ENCODE measurements around the gene ADA.

DNA sequence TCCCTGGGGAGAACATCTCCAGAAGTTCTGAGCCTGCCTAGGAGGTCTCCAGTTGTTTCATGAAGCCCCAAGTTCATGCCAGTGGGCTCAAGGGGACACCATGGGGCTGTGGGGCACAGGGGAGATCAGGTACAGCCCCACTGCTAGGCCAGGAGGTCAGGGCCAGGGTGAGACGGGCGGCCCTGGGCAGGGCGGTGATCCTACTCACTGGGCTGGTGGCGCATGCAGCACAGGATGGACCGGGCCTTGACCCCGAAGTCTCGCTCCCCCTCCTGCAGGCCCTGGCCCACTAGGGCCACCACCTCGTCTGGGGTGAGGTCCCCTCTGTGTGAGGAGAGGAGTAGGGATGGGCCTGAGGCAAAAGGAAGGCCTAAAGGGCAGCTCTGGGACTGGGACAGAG is 26.1 kb downstream of the ADA start:
- no peak for TF ChIP-seq SPI1 (IDR thresholded peaks at IDR 0.05; ENCODE audit: borderline replicate concordance, low read depth)
- TF ChIP-seq, protein P1, sequence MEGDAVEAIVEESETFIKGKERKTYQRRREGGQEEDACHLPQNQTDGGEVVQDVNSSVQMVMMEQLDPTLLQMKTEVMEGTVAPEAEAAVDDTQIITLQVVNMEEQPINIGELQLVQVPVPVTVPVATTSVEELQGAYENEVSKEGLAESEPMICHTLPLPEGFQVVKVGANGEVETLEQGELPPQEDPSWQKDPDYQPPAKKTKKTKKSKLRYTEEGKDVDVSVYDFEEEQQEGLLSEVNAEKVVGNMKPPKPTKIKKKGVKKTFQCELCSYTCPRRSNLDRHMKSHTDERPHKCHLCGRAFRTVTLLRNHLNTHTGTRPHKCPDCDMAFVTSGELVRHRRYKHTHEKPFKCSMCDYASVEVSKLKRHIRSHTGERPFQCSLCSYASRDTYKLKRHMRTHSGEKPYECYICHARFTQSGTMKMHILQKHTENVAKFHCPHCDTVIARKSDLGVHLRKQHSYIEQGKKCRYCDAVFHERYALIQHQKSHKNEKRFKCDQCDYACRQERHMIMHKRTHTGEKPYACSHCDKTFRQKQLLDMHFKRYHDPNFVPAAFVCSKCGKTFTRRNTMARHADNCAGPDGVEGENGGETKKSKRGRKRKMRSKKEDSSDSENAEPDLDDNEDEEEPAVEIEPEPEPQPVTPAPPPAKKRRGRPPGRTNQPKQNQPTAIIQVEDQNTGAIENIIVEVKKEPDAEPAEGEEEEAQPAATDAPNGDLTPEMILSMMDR (IDR thresholded peaks at IDR 0.05; ENCODE audit: insufficient read depth, low read length) = no peak
- TF ChIP-seq GABPA (IDR thresholded peaks at IDR 0.05; ENCODE audit: low read depth) = no peak
- TF ChIP-seq POLR2AphosphoS5 (IDR thresholded peaks at IDR 0.05; ENCODE audit: low read depth) = no peak
- TF ChIP-seq, protein P2, sequence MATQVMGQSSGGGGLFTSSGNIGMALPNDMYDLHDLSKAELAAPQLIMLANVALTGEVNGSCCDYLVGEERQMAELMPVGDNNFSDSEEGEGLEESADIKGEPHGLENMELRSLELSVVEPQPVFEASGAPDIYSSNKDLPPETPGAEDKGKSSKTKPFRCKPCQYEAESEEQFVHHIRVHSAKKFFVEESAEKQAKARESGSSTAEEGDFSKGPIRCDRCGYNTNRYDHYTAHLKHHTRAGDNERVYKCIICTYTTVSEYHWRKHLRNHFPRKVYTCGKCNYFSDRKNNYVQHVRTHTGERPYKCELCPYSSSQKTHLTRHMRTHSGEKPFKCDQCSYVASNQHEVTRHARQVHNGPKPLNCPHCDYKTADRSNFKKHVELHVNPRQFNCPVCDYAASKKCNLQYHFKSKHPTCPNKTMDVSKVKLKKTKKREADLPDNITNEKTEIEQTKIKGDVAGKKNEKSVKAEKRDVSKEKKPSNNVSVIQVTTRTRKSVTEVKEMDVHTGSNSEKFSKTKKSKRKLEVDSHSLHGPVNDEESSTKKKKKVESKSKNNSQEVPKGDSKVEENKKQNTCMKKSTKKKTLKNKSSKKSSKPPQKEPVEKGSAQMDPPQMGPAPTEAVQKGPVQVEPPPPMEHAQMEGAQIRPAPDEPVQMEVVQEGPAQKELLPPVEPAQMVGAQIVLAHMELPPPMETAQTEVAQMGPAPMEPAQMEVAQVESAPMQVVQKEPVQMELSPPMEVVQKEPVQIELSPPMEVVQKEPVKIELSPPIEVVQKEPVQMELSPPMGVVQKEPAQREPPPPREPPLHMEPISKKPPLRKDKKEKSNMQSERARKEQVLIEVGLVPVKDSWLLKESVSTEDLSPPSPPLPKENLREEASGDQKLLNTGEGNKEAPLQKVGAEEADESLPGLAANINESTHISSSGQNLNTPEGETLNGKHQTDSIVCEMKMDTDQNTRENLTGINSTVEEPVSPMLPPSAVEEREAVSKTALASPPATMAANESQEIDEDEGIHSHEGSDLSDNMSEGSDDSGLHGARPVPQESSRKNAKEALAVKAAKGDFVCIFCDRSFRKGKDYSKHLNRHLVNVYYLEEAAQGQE (IDR thresholded peaks at IDR 0.05; ENCODE audit: insufficient replicate concordance, low read depth) = no peak
